Activated CD4-positive, alpha-beta T cell treated with anti-CD3 and anti-CD28 coated beads, Interleukin-2, Interleukin-6, amounts not matched to agents 100 ng/mL and 50 ng/mL, durations not matched to agents 16 hours and 8 hours (primary cell): ENCODE measurements around the gene ETV4.
"Not testable (repeated sequence)": the region's sequence is repeated elsewhere in the genome, so short reads cannot be mapped to it uniquely, and the experiment has no call there.

Experiments
- DNase-seq: peaks from one replicate; pipeline ENCODE4 v3.0.0-alpha.2; 2020

Gene ETV4

DNA sequence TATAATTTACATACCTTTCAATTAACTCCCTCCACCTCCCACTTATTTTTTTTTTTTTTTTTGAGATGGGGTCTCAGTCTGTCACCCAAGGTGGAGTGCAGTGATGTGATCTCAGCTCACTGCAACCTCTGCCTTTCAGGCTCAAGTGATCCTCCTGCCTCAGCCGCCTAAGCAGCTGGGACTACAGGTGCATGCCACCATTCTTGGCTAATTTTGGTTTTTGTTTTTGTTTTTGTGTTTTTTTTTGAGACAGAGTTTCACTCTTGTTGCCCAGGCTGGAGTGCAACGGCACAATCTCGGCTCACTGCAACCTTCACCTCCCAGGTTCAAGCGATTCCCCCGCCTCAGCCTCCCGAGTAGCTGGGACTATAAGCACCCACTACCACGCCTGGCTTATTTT lies 36.7 kb downstream of the ETV4 start:
- not testable (repeated sequence) for DNase-seq

DNA sequence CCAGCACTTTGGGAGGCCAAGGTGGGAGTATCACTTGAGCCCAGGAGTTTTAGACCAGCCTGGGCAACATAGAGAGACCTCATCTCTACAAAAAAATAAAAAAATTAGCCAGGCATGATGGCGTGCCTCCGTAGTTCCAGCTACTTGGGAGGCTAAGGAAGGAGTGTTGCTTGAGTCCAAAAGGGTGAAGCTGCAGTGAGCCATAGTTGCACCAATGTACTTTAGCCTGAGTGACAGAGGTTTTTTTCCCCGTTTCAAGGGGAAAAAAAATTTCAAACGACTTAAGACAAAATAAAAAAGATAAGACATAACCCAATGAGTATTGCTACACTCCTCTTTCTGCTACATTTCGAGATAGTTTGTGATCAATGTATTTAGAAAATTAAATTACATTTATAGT lies 55.5 kb downstream of the ETV4 start:
- DNase-seq, result no peak

DNA sequence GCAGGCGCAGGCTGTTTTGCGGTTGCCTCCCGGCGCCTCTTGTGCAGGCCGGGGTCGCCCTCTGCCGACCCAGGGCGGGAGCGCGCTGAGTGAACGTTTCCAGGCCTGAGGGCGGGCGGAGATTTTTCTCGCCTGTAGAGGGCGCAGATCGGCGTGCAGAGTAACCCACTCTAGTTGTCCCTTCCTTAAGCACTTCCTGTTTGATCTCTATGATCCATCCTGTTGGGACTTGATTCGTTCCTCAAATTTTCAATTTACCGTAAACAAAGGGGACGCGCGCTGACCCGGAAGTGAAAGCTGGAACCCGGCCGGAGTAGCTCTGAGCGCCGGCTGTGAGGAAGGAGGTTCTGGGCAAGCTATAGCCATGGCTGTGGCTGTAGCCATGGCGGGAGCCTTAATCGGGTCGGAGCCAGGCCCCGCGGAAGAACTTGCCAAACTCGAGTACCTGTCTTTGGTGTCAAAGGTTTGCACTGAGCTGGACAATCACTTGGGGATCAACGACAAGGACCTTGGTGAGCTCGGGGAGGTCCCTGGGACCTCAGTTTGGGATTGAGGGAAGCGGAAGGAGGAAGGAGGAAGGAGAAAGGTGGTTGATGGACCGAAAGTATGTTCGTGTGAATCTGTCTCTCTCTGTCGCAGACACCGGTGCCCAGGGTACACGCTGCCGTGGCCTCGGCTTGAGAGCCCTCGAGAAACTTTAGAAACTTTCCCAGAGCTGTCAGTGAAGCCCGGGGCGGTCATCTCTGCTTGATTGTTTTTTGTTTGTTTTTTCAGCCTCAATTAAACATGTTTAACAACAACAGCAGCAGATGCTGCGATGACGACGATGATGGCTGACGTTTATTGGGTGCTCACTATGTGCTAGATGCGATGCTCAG lies 62.2 kb downstream of the ETV4 start, which contains the start of gene DHX8:
TSS of gene DHX8 (plus strand) at position 302 of the 878 bp plus-strand sequence. CDS start at position 365, 63 bp downstream.
- peak; percentile 99 for DNase-seq

DNA sequence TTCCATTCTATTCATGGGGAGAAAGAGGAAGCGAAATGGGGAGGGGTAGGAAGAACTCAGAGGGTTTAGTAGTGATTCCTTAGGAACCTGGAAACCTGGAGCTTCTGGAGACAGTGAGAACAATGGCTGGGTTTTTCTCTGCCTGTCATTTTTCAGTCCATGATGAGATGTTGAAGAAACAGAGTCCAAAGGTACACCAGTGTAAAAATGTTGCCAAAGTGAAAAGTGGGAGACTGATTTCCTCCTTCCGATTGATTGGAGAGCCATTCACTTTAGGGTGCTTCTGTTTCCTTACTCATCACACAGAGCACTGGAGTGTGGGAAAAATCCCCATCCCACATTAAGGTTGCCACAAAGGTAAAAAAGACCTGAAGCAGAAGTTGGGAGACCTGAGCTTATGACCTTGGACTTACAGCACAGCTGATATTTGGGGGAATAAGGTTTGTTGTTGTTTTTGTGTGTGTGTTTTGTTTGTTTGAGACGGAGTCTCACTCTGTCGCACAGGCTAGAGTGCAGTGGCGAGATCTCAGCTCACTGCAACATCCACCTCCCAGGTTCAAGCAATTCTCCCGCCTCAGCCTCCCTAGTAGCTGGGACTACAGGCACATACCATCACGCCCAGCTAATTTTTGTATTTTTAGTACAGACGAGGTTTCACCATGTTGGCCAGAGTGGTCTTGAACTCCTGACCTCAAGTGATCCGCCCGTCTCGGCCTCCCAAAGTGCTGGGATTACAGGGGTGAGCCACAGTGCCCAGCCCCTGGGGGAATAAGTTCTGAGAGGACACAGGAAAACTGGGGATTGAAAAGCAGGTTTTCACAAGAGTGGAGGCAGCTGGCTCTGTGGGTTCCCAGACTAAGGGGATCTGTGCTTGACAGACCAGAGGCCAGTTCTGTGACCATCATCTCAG lies 63.8 kb downstream of the ETV4 start:
- DNase-seq, result no peak

DNA sequence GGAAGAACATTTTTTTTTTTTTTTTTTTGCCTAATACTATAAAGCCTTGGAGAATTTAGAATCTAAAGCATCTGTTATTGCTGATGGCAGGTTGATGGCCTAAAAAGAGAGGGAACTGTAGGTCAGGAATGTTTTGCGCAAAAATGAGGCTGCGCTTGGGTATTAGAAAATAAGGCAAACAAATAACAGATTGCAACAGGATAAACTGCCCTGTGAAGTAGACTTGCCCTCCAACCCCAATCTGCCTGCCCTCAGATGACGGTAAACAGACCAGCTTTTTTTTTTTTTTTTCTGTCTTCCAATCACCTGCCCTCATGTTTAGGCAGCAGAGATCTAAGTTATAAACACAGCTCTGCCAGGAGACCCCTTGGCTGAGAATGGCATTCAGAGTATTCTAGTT lies 66.2 kb downstream of the ETV4 start:
- no peak for DNase-seq
